ENCODE results near the gene PFDN6. TPM values are rescaled to one million over a fixed set of nuclear protein-coding genes. Genes with fewer than 3 reads are reported as not detected.

Gene PFDN6
- polyA plus RNA-seq, 1 donor (not counting 4 experiments of a cell fraction or from before 2014, with no cell fraction given): 106 TPM

DNA sequence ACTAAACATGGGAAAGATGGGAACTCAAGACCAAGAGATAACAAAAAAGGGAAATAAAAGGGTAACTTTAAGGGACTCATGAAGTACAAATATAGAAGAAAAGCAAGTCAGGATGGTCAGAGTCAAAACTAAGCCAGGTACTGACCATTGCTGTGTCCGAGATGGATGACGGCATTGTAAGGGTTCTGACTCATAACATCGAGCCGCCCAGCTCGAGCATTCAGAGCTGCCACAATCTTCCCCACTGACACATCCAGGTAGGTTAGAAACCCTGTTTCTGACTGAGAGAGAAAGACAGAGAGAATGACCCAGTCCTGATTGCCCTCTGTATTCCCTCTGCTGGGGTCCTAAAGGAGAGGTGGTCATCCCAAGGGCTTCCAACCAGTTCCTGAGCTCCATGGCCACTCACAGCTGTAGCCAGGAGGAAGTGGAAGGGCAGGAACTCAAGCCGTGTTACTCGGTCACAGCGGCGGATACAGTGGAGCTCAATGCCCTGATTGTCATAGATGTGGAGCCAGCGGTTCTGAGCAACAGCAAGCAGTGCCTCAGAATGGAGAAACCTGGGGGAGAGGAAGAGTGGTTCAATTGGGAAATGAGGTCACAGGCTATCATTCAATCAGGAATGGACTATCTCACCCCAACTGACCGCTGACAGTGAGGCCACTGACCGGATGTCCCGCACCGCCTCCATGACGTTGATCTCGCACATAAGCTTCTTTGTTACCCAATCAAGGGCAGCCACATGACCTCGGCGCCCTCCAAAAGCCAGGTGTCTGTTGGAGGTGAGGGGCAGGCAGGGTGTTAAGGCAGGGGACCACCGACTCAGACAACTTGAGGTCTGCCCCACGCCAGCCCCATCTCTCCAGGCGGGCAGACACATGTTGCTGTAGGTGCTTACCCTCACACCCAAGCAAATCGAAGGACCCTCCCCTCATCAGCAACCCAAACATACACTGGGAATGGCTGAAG is 2.2 kb upstream of the PFDN6 start:
- peaks cover 48% of the 10 kb centered on the region for H3K79me2 ChIP-seq (ENCODE audit: control insufficient read depth, insufficient read depth, low read length)
- peak overlapping the region; percentile 99 for H3K4me2 ChIP-seq (ENCODE audit: control insufficient read depth, extremely low read depth, insufficient read depth, low read depth, low read length)
- no peak for FAIRE-seq
- dilution Hi-C loops (cut with MboI; ENCODE audit: extremely low pct_ligation_motif_present, low sequenced_read_pairs): no loop called here
- TF ChIP-seq, protein P1, sequence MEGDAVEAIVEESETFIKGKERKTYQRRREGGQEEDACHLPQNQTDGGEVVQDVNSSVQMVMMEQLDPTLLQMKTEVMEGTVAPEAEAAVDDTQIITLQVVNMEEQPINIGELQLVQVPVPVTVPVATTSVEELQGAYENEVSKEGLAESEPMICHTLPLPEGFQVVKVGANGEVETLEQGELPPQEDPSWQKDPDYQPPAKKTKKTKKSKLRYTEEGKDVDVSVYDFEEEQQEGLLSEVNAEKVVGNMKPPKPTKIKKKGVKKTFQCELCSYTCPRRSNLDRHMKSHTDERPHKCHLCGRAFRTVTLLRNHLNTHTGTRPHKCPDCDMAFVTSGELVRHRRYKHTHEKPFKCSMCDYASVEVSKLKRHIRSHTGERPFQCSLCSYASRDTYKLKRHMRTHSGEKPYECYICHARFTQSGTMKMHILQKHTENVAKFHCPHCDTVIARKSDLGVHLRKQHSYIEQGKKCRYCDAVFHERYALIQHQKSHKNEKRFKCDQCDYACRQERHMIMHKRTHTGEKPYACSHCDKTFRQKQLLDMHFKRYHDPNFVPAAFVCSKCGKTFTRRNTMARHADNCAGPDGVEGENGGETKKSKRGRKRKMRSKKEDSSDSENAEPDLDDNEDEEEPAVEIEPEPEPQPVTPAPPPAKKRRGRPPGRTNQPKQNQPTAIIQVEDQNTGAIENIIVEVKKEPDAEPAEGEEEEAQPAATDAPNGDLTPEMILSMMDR (optimal IDR thresholded peaks at IDR 0.05 in 1 of 3, IDR thresholded peaks at IDR 0.05 in 1 of 3, conservative IDR thresholded peaks at IDR 0.05 in 1 of 3; ENCODE audit: extremely low read depth in 1 of 3, insufficient read depth in 2 of 3, low read length in 3 of 3): no peak
- TF ChIP-seq EZH2 (IDR thresholded peaks at IDR 0.05; ENCODE audit: low read length): no peak
- no peak overlapping the region for H2AFZ ChIP-seq (ENCODE audit: control insufficient read depth, low read length)
- H4K20me1 ChIP-seq (ENCODE audit: control insufficient read depth, extremely low read depth, insufficient read depth, low read length): no peaks in the 10 kb centered on the region
- no peak overlapping the region for H3K9ac ChIP-seq (ENCODE audit: control insufficient read depth, extremely low read depth, insufficient read depth, low read length)
- DNase-seq (ENCODE audit: low read depth, low spot score): no peak
- H3K4me1 ChIP-seq (ENCODE audit: control insufficient read depth, extremely low read depth, insufficient read depth, low read length): peaks cover 20% of the 10 kb centered on the region
- H3K27me3 ChIP-seq (ENCODE audit: control insufficient read depth, extremely low read depth, insufficient read depth, low read length): no peaks in the 10 kb centered on the region
- no peaks in the 10 kb centered on the region for H3K9me3 ChIP-seq (ENCODE audit: control insufficient read depth, low read depth, low read length)
- H3K4me3 ChIP-seq (ENCODE audit: control insufficient read depth in 2 of 3, extremely low read depth in 1 of 3, insufficient read depth in 2 of 3, low read depth in 1 of 3, low read length in 3 of 3): no peak overlapping the region
- H3K27ac ChIP-seq (ENCODE audit: control insufficient read depth, insufficient read depth, low read length): no peak overlapping the region
- H3K9me1 ChIP-seq (ENCODE audit: control insufficient read depth, extremely low read depth, insufficient read depth, low read length): no peaks in the 10 kb centered on the region
- peaks cover 32 to 51% of the 10 kb centered on the region in 2 experiments for H3K36me3 ChIP-seq (ENCODE audit: control insufficient read depth in 2 of 2, extremely low read depth in 1 of 2, insufficient read depth in 2 of 2, low read length in 2 of 2)

DNA sequence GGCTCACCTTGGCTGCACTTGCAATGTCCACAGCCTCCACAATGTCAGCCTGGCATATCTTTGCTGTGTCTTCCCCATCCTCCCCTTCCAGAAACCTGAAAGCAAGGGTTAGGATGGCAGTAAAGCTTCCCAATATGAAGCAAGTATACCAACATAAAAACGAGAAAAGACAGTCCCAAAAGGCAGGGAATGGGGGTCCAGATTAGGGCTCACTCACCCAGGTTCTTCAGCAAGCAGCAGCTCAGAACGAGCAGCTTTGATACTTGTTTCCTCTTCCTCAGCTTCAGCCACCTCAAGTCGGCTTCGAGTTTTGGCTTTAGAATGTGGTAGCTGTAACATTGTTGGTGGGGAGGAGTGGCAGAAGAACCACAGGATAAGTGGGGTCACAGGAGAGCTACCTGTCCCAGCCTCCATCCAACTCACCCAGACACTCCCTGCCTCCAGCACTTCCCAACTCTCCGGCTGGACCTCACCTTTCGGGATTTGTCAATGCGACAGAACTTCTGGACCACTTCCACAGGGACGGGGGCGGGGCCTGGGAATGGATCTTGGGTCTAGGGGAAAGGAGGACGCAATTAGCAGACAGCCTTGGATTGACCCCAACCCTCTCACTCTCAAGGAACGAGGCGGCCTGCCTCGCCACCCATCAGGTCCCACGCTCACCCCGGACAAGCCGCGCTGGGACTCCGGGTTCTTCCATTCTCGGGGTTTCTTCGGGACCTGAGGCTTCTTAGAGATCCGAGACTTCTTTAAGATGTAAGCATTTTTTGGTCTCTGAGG is 1.1 kb upstream of the PFDN6 start:
- no peak for FAIRE-seq
- H3K9ac ChIP-seq (ENCODE audit: control insufficient read depth, extremely low read depth, insufficient read depth, low read length): peak overlapping the region; percentile 95
- H3K36me3 ChIP-seq (ENCODE audit: control insufficient read depth in 2 of 2, extremely low read depth in 1 of 2, insufficient read depth in 2 of 2, low read length in 2 of 2): peaks cover 33 to 54% of the 10 kb centered on the region in 2 experiments
- dilution Hi-C loops (cut with MboI; ENCODE audit: extremely low pct_ligation_motif_present, low sequenced_read_pairs): no loop called here
- H3K4me3 ChIP-seq (ENCODE audit: control insufficient read depth in 2 of 3, extremely low read depth in 1 of 3, insufficient read depth in 2 of 3, low read depth in 1 of 3, low read length in 3 of 3): peak overlapping the region; percentile 54 to 98 (median 95)
- peaks cover 49% of the 10 kb centered on the region for H3K79me2 ChIP-seq (ENCODE audit: control insufficient read depth, insufficient read depth, low read length)
- H4K20me1 ChIP-seq (ENCODE audit: control insufficient read depth, extremely low read depth, insufficient read depth, low read length): no peaks in the 10 kb centered on the region
- peak overlapping the region; percentile 95 for H2AFZ ChIP-seq (ENCODE audit: control insufficient read depth, low read length)
- peaks cover 20% of the 10 kb centered on the region for H3K4me1 ChIP-seq (ENCODE audit: control insufficient read depth, extremely low read depth, insufficient read depth, low read length)
- no peaks in the 10 kb centered on the region for H3K9me3 ChIP-seq (ENCODE audit: control insufficient read depth, low read depth, low read length)
- H3K4me2 ChIP-seq (ENCODE audit: control insufficient read depth, extremely low read depth, insufficient read depth, low read depth, low read length): peak overlapping the region; percentile 99
- peak overlapping the region; percentile 85 for H3K27ac ChIP-seq (ENCODE audit: control insufficient read depth, insufficient read depth, low read length)
- no peaks in the 10 kb centered on the region for H3K27me3 ChIP-seq (ENCODE audit: control insufficient read depth, extremely low read depth, insufficient read depth, low read length)
- DNase-seq (ENCODE audit: low read depth, low spot score): no peak
- H3K9me1 ChIP-seq (ENCODE audit: control insufficient read depth, extremely low read depth, insufficient read depth, low read length): no peaks in the 10 kb centered on the region
- TF ChIP-seq, protein P1 (optimal IDR thresholded peaks at IDR 0.05 in 1 of 3, IDR thresholded peaks at IDR 0.05 in 1 of 3, conservative IDR thresholded peaks at IDR 0.05 in 1 of 3; ENCODE audit: extremely low read depth in 1 of 3, insufficient read depth in 2 of 3, low read length in 3 of 3): no peak
- TF ChIP-seq EZH2 (IDR thresholded peaks at IDR 0.05; ENCODE audit: low read length): no peak
